Dermis lymphatic vessel endothelial cell (primary cell): ENCODE results near the gene SLC17A6. TPM values are rescaled to one million over a fixed set of nuclear protein-coding genes. Genes with fewer than 3 reads are reported as not detected.

Source experiments
- total RNA-seq: library from RNA; depleted of rRNA; stranded (reverse); fragments of >200 nt; gene quantifications from 2 replicates; pipeline ENCODE4 v1.2.1, GENCODE V29; 2014

The SLC17A6 gene
- total RNA-seq: not detected in 2 replicates

GRCh38 chr11:22337596-22338485, at the start of gene SLC17A6:
Gene SLC17A6 (plus strand): TSS chr11:22338381. CDS start chr11:22338534, 153 bp downstream.

Other genes with a start within 250 kb of the SLC17A6 start
- under 0.01 and 0.09 TPM in 2 replicates for gene ANO5, start 145.3 kb upstream of the SLC17A6 start, total RNA-seq